HepG2 (cell line): ENCODE measurements around the gene SYNJ2. TPM values are rescaled to one million over a fixed set of nuclear protein-coding genes. Genes with fewer than 3 reads are reported as not detected.
A peak's percentile ranks its signal among the peaks of the same experiment; 100 is the strongest.

Experiments
- ETV6 ChIP-seq: sonication (generic); formaldehyde crosslinking; conservative IDR thresholded peaks from 2 replicates; pipeline ENCODE4 v1.4.0; 2020; ENCODE audit warnings: missing genetic modification reagents
- FOXJ3 ChIP-seq: sonication (generic); formaldehyde crosslinking; IDR thresholded peaks from 2 replicates; pipeline ENCODE4 v1.4.0; 2020; ENCODE audit warnings: missing genetic modification reagents, mild to moderate bottlenecking, borderline replicate concordance
- MAF1 ChIP-seq: sonication (generic); formaldehyde crosslinking; IDR thresholded peaks from 2 replicates; pipeline ENCODE4 v1.5.0; 2020; ENCODE audit warnings: missing genetic modification reagents, borderline replicate concordance
- MXD4 ChIP-seq: IDR thresholded peaks from 2 replicates; pipeline ENCODE4 v1.6.1; 2016; ENCODE audit warnings: mild to moderate bottlenecking, missing biosample characterization, missing genetic modification reagents
- RARG ChIP-seq: sonication (generic); formaldehyde crosslinking; IDR thresholded peaks from 2 replicates; pipeline ENCODE4 v1.4.0; 2020; ENCODE audit warnings: low read depth, mild to moderate bottlenecking, missing genetic modification reagents
- SALL1 ChIP-seq: sonication (generic); formaldehyde crosslinking; IDR thresholded peaks from 2 replicates; pipeline ENCODE4 v1.8.0; 2022; ENCODE audit warnings: mild to moderate bottlenecking, missing genetic modification reagents
- SALL2 ChIP-seq: sonication (generic); formaldehyde crosslinking; IDR thresholded peaks from 2 replicates; pipeline ENCODE4 v1.8.1; 2023; ENCODE audit warnings: mild to moderate bottlenecking, missing genetic modification reagents, inconsistent platforms
- TOE1 ChIP-seq: sonication (generic); formaldehyde crosslinking; IDR thresholded peaks from 2 replicates; pipeline ENCODE4 v1.4.0; 2020; ENCODE audit warnings: mild to moderate bottlenecking, missing genetic modification reagents
- ZKSCAN5 ChIP-seq: sonication (generic); formaldehyde crosslinking; IDR thresholded peaks from 2 replicates; pipeline ENCODE4 v1.5.1; 2020; ENCODE audit warnings: mild to moderate bottlenecking, missing genetic modification reagents
- ZNF451 ChIP-seq: sonication (generic); formaldehyde crosslinking; IDR thresholded peaks from 2 replicates; pipeline ENCODE4 v1.5.0; 2020; ENCODE audit warnings: mild to moderate bottlenecking, missing genetic modification reagents
- ZNF607 ChIP-seq: sonication (generic); formaldehyde crosslinking; IDR thresholded peaks from 2 replicates; pipeline ENCODE4 v1.5.1; 2020; ENCODE audit warnings: missing genetic modification reagents, mild to moderate bottlenecking, borderline replicate concordance
- ZNF772 ChIP-seq: sonication (generic); formaldehyde crosslinking; IDR thresholded peaks from 2 replicates; pipeline ENCODE4 v1.5.0; 2020; ENCODE audit warnings: mild to moderate bottlenecking, missing genetic modification reagents
- ZNF782 ChIP-seq: sonication (generic); formaldehyde crosslinking; IDR thresholded peaks from 2 replicates; pipeline ENCODE4 v1.4.0; 2020; ENCODE audit warnings: missing genetic modification reagents, mild to moderate bottlenecking, borderline replicate concordance
- polyA plus RNA-seq, 8 experiments: library from polyadenylated mRNA; depleted of rRNA in 3 of 8; stranded (reverse) in 7 of 8; unstranded in 1 of 8; fragments of >200 nt; fragmentation: Illumina TruSeq in 4 of 8; extraction: Trizol in 4 of 8; gene quantifications; 2 replicates each; pipeline versions ENCODE4 v1.2.1 to v1.2.3, GENCODE V29; 2011 to 2016; ENCODE audit warnings: low read depth in 4 of 8, missing spikeins in 1 of 8, mixed read lengths in 1 of 8; ENCODE audit not compliant: insufficient read depth in 1 of 8
- total RNA-seq, 5 experiments: library from RNA; depleted of rRNA; stranded (reverse); fragments of >200 nt; fragmentation: Illumina TruSeq; extraction: Trizol; gene quantifications; 2 replicates each; pipeline ENCODE4 v1.2.3, GENCODE V29; 2016; ENCODE audit warnings: low read depth in 1 of 5
- TF ChIP-seq, protein P1 (sequence below): sonication (generic); formaldehyde crosslinking; IDR thresholded peaks from 2 replicates; pipeline ENCODE4 v1.4.0; 2020; ENCODE audit warnings: missing genetic modification reagents
- TF ChIP-seq, protein P2 (sequence below): conservative IDR thresholded peaks from 2 replicates; pipeline ENCODE4 v1.6.1; 2018; ENCODE audit warnings: missing genetic modification reagents
- TF ChIP-seq, protein P3 (sequence below): sonication (generic); formaldehyde crosslinking; IDR thresholded peaks from 2 replicates; pipeline ENCODE4 v1.8.1; 2023; ENCODE audit warnings: mild to moderate bottlenecking, inconsistent platforms, moderate library complexity, missing genetic modification reagents, borderline replicate concordance
- TF ChIP-seq, protein P4 (sequence below): sonication (generic); formaldehyde crosslinking; IDR thresholded peaks from 2 replicates; pipeline ENCODE4 v1.4.0; 2020; ENCODE audit warnings: missing genetic modification reagents
- TF ChIP-seq, protein P5 (sequence below): sonication (generic); formaldehyde crosslinking; IDR thresholded peaks from 2 replicates; pipeline ENCODE4 v1.4.0; 2020; ENCODE audit warnings: mild to moderate bottlenecking, missing genetic modification reagents, borderline replicate concordance

SYNJ2 gene
- total and polyA plus RNA-seq, 2 of the 13 experiments (the other 11 are each of a cell fraction or from before 2014, with no cell fraction given) = 39.1 to 57.6 TPM

DNA sequence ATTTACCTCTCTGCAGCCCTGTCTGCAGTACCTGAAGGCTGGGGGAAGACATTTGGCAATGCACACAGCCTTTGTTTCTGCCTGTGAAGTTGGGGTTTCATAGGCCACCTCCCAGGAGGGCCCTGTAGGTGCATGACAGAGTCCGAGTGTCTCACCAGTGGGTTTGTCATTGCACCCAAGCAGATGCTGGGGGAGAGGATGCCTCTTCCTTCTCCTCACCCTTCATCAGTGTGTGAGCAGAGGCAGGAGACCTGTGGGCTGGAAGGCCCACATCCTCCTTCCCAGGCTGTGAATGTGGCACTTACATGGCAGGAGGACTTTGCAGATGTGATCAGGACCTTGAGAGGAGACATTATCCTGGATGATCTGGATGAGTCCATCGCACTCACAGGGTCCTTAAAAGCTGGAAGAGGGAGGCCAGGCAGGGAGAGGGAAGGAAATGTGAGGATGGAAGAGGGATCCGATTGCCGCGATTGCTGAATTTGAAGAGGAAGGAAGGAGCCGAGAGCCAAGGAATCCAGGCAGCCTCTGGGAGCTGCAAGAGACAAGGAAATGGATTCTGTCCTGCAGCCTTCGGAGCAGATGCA, 30.4 kb downstream of the SYNJ2 start (continued):
- TF ChIP-seq, protein P1, sequence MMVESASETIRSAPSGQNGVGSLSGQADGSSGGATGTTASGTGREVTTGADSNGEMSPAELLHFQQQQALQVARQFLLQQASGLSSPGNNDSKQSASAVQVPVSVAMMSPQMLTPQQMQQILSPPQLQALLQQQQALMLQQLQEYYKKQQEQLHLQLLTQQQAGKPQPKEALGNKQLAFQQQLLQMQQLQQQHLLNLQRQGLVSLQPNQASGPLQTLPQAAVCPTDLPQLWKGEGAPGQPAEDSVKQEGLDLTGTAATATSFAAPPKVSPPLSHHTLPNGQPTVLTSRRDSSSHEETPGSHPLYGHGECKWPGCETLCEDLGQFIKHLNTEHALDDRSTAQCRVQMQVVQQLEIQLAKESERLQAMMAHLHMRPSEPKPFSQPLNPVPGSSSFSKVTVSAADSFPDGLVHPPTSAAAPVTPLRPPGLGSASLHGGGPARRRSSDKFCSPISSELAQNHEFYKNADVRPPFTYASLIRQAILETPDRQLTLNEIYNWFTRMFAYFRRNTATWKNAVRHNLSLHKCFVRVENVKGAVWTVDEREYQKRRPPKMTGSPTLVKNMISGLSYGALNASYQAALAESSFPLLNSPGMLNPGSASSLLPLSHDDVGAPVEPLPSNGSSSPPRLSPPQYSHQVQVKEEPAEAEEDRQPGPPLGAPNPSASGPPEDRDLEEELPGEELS (CRISPR knock-in tag) = no peak
- TF ChIP-seq SALL1 (CRISPR knock-in tag) = peak; percentile 42
- no peak for TF ChIP-seq ZKSCAN5 (CRISPR knock-in tag)
- peak; percentile 24; the same call in 1 of the 2 replicates for TF ChIP-seq MXD4 (CRISPR knock-in tag)
- no peak for TF ChIP-seq ZNF451 (CRISPR knock-in tag)
- no peak for TF ChIP-seq RARG (CRISPR knock-in tag)
- TF ChIP-seq, protein P2, sequence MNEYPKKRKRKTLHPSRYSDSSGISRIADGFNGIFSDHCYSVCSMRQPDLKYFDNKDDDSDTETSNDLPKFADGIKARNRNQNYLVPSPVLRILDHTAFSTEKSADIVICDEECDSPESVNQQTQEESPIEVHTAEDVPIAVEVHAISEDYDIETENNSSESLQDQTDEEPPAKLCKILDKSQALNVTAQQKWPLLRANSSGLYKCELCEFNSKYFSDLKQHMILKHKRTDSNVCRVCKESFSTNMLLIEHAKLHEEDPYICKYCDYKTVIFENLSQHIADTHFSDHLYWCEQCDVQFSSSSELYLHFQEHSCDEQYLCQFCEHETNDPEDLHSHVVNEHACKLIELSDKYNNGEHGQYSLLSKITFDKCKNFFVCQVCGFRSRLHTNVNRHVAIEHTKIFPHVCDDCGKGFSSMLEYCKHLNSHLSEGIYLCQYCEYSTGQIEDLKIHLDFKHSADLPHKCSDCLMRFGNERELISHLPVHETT (CRISPR knock-in tag) = peak; percentile 23; the same call in 1 of the 2 replicates
- TF ChIP-seq, protein P3, sequence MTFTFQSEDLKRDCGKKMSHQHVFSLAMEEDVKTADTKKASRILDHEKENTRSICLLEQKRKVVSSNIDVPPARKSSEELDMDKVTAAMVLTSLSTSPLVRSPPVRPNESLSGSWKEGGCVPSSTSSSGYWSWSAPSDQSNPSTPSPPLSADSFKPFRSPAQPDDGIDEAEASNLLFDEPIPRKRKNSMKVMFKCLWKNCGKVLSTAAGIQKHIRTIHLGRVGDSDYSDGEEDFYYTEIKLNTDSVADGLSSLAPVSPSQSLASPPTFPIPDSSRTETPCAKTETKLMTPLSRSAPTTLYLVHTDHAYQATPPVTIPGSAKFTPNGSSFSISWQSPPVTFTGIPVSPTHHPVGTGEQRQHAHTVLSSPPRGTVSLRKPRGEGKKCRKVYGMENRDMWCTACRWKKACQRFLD (CRISPR knock-in tag) = no peak
- no peak for TF ChIP-seq ZNF782
- TF ChIP-seq, protein P4, sequence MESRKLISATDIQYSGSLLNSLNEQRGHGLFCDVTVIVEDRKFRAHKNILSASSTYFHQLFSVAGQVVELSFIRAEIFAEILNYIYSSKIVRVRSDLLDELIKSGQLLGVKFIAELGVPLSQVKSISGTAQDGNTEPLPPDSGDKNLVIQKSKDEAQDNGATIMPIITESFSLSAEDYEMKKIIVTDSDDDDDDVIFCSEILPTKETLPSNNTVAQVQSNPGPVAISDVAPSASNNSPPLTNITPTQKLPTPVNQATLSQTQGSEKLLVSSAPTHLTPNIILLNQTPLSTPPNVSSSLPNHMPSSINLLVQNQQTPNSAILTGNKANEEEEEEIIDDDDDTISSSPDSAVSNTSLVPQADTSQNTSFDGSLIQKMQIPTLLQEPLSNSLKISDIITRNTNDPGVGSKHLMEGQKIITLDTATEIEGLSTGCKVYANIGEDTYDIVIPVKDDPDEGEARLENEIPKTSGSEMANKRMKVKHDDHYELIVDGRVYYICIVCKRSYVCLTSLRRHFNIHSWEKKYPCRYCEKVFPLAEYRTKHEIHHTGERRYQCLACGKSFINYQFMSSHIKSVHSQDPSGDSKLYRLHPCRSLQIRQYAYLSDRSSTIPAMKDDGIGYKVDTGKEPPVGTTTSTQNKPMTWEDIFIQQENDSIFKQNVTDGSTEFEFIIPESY (CRISPR knock-in tag) = 0 out of 2 replicates have a peak, but pooled peaks have one; percentile 8
- TF ChIP-seq, protein P5, sequence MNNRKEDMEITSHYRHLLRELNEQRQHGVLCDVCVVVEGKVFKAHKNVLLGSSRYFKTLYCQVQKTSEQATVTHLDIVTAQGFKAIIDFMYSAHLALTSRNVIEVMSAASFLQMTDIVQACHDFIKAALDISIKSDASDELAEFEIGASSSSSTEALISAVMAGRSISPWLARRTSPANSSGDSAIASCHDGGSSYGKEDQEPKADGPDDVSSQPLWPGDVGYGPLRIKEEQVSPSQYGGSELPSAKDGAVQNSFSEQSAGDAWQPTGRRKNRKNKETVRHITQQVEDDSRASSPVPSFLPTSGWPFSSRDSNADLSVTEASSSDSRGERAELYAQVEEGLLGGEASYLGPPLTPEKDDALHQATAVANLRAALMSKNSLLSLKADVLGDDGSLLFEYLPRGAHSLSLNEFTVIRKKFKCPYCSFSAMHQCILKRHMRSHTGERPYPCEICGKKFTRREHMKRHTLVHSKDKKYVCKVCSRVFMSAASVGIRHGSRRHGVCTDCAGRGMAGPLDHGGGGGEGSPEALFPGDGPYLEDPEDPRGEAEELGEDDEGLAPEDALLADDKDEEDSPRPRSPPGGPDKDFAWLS = no peak
- no peak for TF ChIP-seq FOXJ3 (CRISPR knock-in tag)
- TF ChIP-seq TOE1 (CRISPR knock-in tag) = 0 out of 2 replicates have a peak, but pooled peaks have one; percentile 22
- no peak; the same call in 1 of the 2 replicates for TF ChIP-seq ETV6 (CRISPR knock-in tag)
- no peak for TF ChIP-seq MAF1
- TF ChIP-seq ZNF607 = 0 out of 2 replicates have a peak, but pooled peaks have one; percentile 49
- TF ChIP-seq SALL2 (CRISPR knock-in tag) = no peak
- peak; percentile 60; the same call in 1 of the 2 replicates for TF ChIP-seq ZNF772 (CRISPR knock-in tag)
